ENCODE data around the gene DMPK.

DMPK gene

GRCh38 chr19:45782162-45782691 lies at the start of gene DMPK:
TSS of gene DMPK (minus strand) at chr19:45782490. CDS start at chr19:45782352, 138 bp downstream.
- no peak for TF ChIP-seq CTCF (IDR thresholded peaks at IDR 0.05; ENCODE audit: low read depth, low read length, missing control alignments)
- DNase-seq (ENCODE audit: low read depth) = no peak
- no peak within 1 kb of the TSS for H3K4me3 ChIP-seq (ENCODE audit: low read depth, low read length)

GRCh38 chr19:45828945-45829344 lies 46.7 kb upstream of the DMPK start:
- TF ChIP-seq CTCF (IDR thresholded peaks at IDR 0.05; ENCODE audit: low read depth, low read length, missing control alignments) = no peak
- no peak for DNase-seq (ENCODE audit: low read depth)
- no peak overlapping the region for H3K4me3 ChIP-seq (ENCODE audit: low read depth, low read length)

GRCh38 chr19:45828523-45828922 lies 46.2 kb upstream of the DMPK start:
- H3K4me3 ChIP-seq (ENCODE audit: low read depth, low read length) = no peak overlapping the region
- no peak for DNase-seq (ENCODE audit: low read depth)
- TF ChIP-seq CTCF (IDR thresholded peaks at IDR 0.05; ENCODE audit: low read depth, low read length, missing control alignments) = no peak

GRCh38 chr19:45827459-45828093 lies 45.3 kb upstream of the DMPK start:
- no peak overlapping the region for H3K4me3 ChIP-seq (ENCODE audit: low read depth, low read length)
- DNase-seq (ENCODE audit: low read depth) = no peak
- TF ChIP-seq CTCF (IDR thresholded peaks at IDR 0.05; ENCODE audit: low read depth, low read length, missing control alignments) = no peak

- DNase-seq (ENCODE audit: low read depth) = no peak
- no peak for TF ChIP-seq CTCF (IDR thresholded peaks at IDR 0.05; ENCODE audit: low read depth, low read length, missing control alignments)
- no peak overlapping the region for H3K4me3 ChIP-seq (ENCODE audit: low read depth, low read length)
These were observed 44.6 kb upstream of the DMPK start for GRCh38 chr19:45826934-45827333.

GRCh38 chr19:45825917-45826893 lies 43.9 kb upstream of the DMPK start:
- no peak overlapping the region for H3K4me3 ChIP-seq (ENCODE audit: low read depth, low read length)
- DNase-seq (ENCODE audit: low read depth) = no peak
- TF ChIP-seq CTCF (IDR thresholded peaks at IDR 0.05; ENCODE audit: low read depth, low read length, missing control alignments) = no peak
